ENCODE data around the gene OAT. TPM values are rescaled to one million over a fixed set of nuclear protein-coding genes. Genes with fewer than 3 reads are reported as not detected.
A peak's percentile ranks its signal among the peaks of the same experiment; 100 is the strongest.

OAT gene
- total RNA-seq, 4 donors from 2014 or later = 63.5 to 98.1 (median 92.1) TPM

DNA sequence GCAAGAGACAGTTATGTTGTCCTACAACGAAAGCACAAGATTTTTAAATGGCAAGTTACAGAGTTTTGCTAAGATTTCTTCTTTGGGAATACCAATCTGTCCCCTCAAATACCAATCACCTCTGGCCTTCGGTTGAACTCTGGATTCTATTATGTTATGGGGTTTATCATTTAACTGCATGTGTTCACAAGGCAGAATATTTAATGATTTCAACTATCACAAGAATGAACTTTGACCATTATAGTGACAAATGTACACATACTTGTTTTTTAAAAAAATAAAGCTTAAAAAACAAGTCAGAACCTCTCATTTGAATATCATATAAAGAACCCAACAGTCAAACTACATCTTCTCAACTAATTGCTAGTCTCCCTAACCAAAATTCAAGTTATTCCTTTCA lies 11.3 kb downstream of the OAT start:
- intact Hi-C loops (cut with DNase I; ENCODE audit: low total_unique reads) = no loop called here

DNA sequence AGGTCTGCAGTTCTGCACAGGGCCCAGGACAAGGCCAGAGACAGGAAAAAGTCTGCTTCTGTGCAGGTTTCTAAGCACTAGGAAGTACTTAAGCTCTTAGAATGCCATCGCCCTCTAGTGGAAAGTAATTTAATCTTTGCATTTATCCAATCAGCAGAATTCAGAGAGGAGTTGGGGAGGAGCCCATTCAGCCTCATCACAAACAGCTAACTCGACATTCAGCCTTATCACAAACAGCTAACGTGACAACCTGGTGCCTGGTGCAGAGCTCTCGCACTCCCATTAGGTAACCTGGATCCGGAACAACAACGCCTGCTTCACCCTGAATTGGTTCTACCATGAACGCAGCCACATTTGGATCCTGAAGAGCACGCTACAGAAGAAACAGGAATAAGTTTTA lies 15.2 kb downstream of the OAT start:
- intact Hi-C loops (cut with DNase I; ENCODE audit: low total_unique reads) = no loop called here
- 50 to 56% methylated on average over 8 of the region's 8 CpGs for WGBS, 2 donors
- TF ChIP-seq, protein P1, sequence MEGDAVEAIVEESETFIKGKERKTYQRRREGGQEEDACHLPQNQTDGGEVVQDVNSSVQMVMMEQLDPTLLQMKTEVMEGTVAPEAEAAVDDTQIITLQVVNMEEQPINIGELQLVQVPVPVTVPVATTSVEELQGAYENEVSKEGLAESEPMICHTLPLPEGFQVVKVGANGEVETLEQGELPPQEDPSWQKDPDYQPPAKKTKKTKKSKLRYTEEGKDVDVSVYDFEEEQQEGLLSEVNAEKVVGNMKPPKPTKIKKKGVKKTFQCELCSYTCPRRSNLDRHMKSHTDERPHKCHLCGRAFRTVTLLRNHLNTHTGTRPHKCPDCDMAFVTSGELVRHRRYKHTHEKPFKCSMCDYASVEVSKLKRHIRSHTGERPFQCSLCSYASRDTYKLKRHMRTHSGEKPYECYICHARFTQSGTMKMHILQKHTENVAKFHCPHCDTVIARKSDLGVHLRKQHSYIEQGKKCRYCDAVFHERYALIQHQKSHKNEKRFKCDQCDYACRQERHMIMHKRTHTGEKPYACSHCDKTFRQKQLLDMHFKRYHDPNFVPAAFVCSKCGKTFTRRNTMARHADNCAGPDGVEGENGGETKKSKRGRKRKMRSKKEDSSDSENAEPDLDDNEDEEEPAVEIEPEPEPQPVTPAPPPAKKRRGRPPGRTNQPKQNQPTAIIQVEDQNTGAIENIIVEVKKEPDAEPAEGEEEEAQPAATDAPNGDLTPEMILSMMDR (IDR thresholded peaks at IDR 0.05) = no peak
- no peak for TF ChIP-seq POLR2A (IDR thresholded peaks at IDR 0.05)
- DNase-seq (ENCODE audit: low spot score in 2 of 2) = peak in 1 of 2 donors; percentile 64
- no peak overlapping the region for H3K4me3 ChIP-seq (ENCODE audit: low read depth, poor library complexity, severe bottlenecking)

More for the DNA sequence above, 11.3 kb downstream of the OAT start:
- TF ChIP-seq POLR2A (IDR thresholded peaks at IDR 0.05) = no peak
- TF ChIP-seq, protein P1 (IDR thresholded peaks at IDR 0.05) = no peak
- no peak for DNase-seq (ENCODE audit: low spot score in 2 of 2)
- 95 to 98% methylated on average over 2 of the region's 2 CpGs for WGBS, 2 donors
- no peak overlapping the region for H3K4me3 ChIP-seq (ENCODE audit: low read depth, poor library complexity, severe bottlenecking)

DNA sequence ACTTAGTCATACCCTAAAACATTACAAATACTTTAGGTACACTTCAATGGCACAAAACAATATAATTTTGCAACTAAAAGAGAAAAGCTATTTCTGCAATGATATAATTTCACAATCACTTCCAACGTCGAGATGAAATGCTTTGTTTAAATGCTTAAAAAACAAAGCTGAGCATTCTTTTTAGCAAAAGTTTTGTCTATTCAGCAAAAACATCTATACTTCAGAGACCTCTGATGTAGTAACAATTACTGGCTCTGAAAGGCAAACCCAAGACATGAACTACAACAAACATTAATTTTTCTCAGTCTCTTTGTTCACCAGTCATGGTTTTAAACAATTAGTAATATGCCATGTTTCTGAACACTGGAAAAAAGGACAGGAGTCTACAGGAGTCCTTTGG lies 16.4 kb downstream of the OAT start:
- 84% methylated on average over 2 of the region's 2 CpGs for WGBS, 2 donors
- no peak for TF ChIP-seq POLR2A (IDR thresholded peaks at IDR 0.05)
- TF ChIP-seq, protein P1 (IDR thresholded peaks at IDR 0.05) = no peak
- H3K4me3 ChIP-seq (ENCODE audit: low read depth, poor library complexity, severe bottlenecking) = no peak overlapping the region
- intact Hi-C loops (cut with DNase I; ENCODE audit: low total_unique reads) = no loop called here
- DNase-seq (ENCODE audit: low spot score in 2 of 2) = no peak

DNA sequence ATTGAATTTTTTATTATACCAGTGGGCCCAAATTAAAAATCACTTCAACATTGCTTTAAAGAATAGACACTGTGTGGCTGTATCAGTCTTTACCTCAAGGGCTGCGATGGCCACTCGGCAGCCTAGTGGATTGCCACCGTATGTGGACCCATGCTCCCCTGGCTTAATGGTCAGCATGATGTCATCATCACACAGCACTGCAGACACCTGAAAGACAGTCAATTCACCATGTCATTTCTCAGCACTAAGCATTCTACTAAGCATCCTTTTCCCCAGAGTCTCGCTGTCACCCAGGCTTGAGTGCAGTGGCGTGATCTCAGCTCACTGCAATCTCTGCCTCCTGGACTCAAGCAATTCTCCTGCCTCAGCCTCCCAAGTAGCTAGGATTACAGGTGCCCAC lies 17.1 kb downstream of the OAT start:
- 96 to 97% methylated on average over 5 of the region's 5 CpGs for WGBS, 2 donors
- TF ChIP-seq, protein P1 (IDR thresholded peaks at IDR 0.05) = no peak
- TF ChIP-seq POLR2A (IDR thresholded peaks at IDR 0.05) = no peak
- intact Hi-C loops (cut with DNase I; ENCODE audit: low total_unique reads) = no loop called here
- H3K4me3 ChIP-seq (ENCODE audit: low read depth, poor library complexity, severe bottlenecking) = no peak overlapping the region
- DNase-seq (ENCODE audit: low spot score in 2 of 2) = peak in 1 of 2 donors; percentile 40

DNA sequence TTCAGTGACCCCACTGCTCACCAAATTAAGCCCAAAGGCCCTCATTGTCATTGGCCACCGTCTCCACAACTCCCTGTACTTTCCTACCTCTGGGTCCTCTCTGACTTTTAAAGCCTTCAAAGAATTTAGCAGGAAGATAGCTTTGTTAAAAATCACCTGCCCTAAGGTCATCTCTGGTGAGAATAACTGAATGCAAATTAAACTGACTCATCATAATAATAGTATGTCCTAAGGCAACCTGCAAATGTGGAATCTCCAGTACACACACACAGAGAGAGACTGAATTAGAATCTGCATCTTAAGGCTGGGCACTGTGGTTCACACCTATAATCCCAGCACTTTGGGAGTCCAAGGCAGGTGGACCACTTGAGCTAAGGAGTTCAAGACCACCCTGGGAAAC lies 24.1 kb downstream of the OAT start:
- 58 to 59% methylated on average over 1 of the region's 1 CpG for WGBS, 2 donors
- intact Hi-C loops (cut with DNase I; ENCODE audit: low total_unique reads) = no loop called here
- DNase-seq (ENCODE audit: low spot score in 2 of 2) = peak in 1 of 2 donors; percentile 1
- no peak overlapping the region for H3K4me3 ChIP-seq (ENCODE audit: low read depth, poor library complexity, severe bottlenecking)
- TF ChIP-seq, protein P1 (IDR thresholded peaks at IDR 0.05) = no peak
- TF ChIP-seq POLR2A (IDR thresholded peaks at IDR 0.05) = no peak

DNA sequence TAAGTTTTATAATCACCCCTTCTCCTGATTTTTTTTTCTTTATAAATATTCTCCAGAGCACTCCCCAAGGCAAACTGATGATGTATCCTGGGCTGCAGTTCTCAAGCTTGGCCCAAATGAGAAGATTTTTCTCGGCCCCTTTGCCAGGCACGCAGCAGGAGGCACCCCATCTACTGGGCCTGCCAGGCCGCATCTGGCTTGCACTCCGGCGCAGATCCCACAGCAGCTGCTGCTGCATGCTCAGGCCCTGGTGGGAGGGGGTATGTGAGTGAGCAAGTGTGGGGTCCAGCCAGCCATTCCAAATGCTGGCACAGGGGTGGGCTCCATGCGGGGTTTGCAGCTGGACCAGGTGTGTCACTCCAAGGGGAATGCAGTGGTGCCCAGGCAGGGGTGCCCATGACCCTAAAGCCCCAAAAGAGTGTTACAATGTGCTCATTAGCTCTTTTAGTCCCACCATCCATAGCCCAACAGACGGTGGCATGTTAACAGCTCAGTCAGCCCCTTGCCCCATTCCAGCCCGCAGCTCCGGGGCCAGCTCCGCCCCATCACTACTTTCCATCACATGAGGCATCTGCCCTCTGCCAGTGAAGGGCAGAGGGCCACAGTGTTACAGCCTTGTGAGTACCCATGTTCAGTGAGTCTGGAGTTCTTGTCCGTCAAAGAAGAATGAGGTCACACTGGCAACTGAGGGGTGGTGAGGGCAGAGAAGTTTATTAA lies 25.9 kb downstream of the OAT start:
- no peak overlapping the region for H3K4me3 ChIP-seq (ENCODE audit: low read depth, poor library complexity, severe bottlenecking)
- peak in 1 of 2 donors; percentile 72 for DNase-seq (ENCODE audit: low spot score in 2 of 2)
- intact Hi-C loops (cut with DNase I; ENCODE audit: low total_unique reads) = no loop called here
- WGBS, 2 donors = 87 to 91% methylated on average over 11 of the region's 11 CpGs
- TF ChIP-seq POLR2A (IDR thresholded peaks at IDR 0.05) = no peak
- TF ChIP-seq, protein P1 (IDR thresholded peaks at IDR 0.05) = no peak
